ENCODE measurements around the gene LHX6.

GRCh38 chr9:122254761-122255160, 26.0 kb upstream of the LHX6 start:
- TF ChIP-seq CTCF (IDR thresholded peaks at IDR 0.05) (no peak), POLR2A (IDR thresholded peaks at IDR 0.05) (no peak)
